ENCODE measurements around the gene POU2AF1. TPM values are rescaled to one million over a fixed set of nuclear protein-coding genes. Genes with fewer than 3 reads are reported as not detected.

Gene POU2AF1
- total RNA-seq, 2 experiments from 2014 or later, result 0.52 to 0.78 TPM

DNA sequence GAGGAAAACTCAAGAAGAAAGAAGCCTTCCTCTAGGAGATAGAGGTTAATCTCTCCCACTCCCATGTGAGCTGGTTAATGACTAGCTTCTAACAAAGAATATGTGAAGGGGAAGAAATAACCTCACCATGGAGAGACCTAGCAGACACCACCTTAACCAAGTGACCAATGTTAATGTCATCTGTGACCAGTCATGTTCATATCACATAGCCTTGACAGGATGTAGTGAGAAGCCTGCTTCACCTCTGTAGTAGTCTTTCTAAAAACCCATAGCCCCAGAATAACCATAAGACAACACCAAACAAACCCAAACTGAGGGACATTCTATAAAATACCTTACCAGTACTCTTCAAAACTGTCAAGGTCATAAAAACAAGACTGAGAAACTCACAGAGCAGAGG, 21.5 kb upstream of the POU2AF1 start:
- ChIA-PET CTCF (no interaction called here), POLR2A (no interaction called here)
- no peak overlapping the region for H3K4me3 ChIP-seq (ENCODE audit: low read length)
- ATAC-seq (ENCODE audit: poor library complexity) (no peak), DNase-seq (no peak)
- Mint-ChIP-seq H3K4me1 (ENCODE audit: low read depth) (no peaks in the 10 kb centered on the region), H3K27ac (no peak overlapping the region), H3K9me3 (no peaks in the 10 kb centered on the region), H3K27me3 (no peaks in the 10 kb centered on the region), H3K4me3 (no peak overlapping the region), H3K36me3 (ENCODE audit: low read depth) (no peaks in the 10 kb centered on the region)
- H3K27ac ChIP-seq (ENCODE audit: low read depth in 1 of 2, low read length in 2 of 2), result no peak overlapping the region
- no peaks in the 10 kb centered on the region for H3K27me3 ChIP-seq (ENCODE audit: control insufficient read depth in 1 of 2, insufficient read depth in 2 of 2, low read length in 2 of 2)
- no peaks in the 10 kb centered on the region for H3K4me1 ChIP-seq (ENCODE audit: insufficient read depth, low read length)
- intact Hi-C loops (cut with DNase I, micrococcal nuclease), result no loop called here
- TF ChIP-seq, protein P1, sequence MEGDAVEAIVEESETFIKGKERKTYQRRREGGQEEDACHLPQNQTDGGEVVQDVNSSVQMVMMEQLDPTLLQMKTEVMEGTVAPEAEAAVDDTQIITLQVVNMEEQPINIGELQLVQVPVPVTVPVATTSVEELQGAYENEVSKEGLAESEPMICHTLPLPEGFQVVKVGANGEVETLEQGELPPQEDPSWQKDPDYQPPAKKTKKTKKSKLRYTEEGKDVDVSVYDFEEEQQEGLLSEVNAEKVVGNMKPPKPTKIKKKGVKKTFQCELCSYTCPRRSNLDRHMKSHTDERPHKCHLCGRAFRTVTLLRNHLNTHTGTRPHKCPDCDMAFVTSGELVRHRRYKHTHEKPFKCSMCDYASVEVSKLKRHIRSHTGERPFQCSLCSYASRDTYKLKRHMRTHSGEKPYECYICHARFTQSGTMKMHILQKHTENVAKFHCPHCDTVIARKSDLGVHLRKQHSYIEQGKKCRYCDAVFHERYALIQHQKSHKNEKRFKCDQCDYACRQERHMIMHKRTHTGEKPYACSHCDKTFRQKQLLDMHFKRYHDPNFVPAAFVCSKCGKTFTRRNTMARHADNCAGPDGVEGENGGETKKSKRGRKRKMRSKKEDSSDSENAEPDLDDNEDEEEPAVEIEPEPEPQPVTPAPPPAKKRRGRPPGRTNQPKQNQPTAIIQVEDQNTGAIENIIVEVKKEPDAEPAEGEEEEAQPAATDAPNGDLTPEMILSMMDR (IDR thresholded peaks at IDR 0.05), result no peak
- no peaks in the 10 kb centered on the region for H3K36me3 ChIP-seq (ENCODE audit: insufficient read depth, low read length)
- H3K9me3 ChIP-seq (ENCODE audit: control insufficient read depth in 1 of 2, insufficient read depth in 1 of 2, low read length in 2 of 2), result peaks cover 0 to 3% of the 10 kb centered on the region in 2 experiments

DNA sequence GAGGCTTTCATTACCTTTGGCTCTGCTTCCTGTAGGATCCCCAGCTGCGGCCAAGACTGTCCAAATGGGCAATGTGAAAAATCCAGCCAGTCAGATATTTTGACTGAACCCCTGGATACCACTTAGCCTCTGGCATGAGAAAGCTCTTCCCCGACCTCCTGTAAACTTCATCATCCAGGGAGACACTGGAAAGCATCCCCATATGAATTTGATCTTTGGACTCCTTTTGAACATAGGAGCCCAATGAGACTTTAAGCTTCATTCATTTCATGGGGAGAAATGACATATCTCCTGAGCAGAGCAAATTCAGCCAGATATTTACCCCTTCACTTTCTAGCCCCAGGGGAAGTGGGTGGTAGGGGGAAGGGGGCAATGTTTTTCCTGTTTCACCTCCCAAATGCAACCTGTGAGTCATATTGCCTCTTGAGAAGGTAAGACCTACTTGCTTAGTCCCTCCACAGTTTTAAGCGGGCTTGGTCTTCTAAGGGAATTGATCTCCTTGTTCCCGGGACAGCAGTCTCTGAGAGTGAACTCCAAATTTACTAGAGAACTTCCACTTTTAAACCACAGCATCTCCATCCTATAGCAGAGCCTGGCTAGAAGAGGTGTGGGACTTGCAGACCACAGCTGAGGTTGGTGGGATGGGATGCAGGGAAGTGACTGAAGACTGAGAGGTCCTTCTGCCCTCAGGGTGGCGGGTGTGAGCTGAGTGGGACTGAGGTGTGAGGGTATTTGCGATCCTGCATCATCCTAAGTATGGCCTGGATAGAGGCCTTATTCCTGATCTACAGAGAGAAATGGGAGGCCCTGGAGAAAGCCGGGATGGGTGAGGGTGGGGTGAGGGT, 20.3 kb upstream of the POU2AF1 start:
- ATAC-seq (ENCODE audit: poor library complexity) (no peak), DNase-seq (no peak)
- no peaks in the 10 kb centered on the region for H3K9me3 ChIP-seq (ENCODE audit: control insufficient read depth in 1 of 2, insufficient read depth in 1 of 2, low read length in 2 of 2)
- Mint-ChIP-seq H3K4me1 (ENCODE audit: low read depth) (no peaks in the 10 kb centered on the region), H3K4me3 (no peak overlapping the region), H3K36me3 (ENCODE audit: low read depth) (no peaks in the 10 kb centered on the region), H3K27me3 (no peaks in the 10 kb centered on the region), H3K27ac (no peak overlapping the region), H3K9me3 (no peaks in the 10 kb centered on the region)
- H3K36me3 ChIP-seq (ENCODE audit: insufficient read depth, low read length), result no peaks in the 10 kb centered on the region
- intact Hi-C loops (cut with DNase I, micrococcal nuclease), result no loop called here
- H3K27me3 ChIP-seq (ENCODE audit: control insufficient read depth in 1 of 2, insufficient read depth in 2 of 2, low read length in 2 of 2), result no peaks in the 10 kb centered on the region
- ChIA-PET POLR2A (no interaction called here), CTCF (no interaction called here)
- no peak overlapping the region for H3K27ac ChIP-seq (ENCODE audit: low read depth in 1 of 2, low read length in 2 of 2)
- no peaks in the 10 kb centered on the region for H3K4me1 ChIP-seq (ENCODE audit: insufficient read depth, low read length)
- TF ChIP-seq, protein P1 (IDR thresholded peaks at IDR 0.05), result no peak
- no peak overlapping the region for H3K4me3 ChIP-seq (ENCODE audit: low read length)

DNA sequence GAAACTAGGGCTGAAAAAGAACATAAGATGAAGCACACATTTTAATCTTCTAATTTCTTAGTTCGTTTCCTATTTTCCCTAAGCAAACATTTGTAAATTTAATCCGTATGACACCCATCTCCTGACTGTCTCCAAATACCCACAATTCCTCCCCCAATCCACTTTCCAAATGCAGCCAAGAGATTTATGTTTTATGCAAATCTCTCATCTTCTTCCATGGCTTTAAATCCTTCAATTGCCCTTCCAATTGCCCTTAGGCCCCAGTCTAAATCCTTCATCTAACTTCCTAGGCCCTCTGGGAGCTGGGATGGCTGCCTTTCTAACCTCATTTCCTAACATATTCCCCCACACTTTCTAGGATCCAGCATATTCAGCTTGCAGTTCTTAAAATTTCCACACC, 18.0 kb upstream of the POU2AF1 start:
- POLR2A ChIA-PET, result no interaction called here
- intact Hi-C loops (cut with DNase I, micrococcal nuclease), result no loop called here
- no peak overlapping the region for H3K4me3 Mint-ChIP-seq

More for the DNA sequence above, 18.0 kb upstream of the POU2AF1 start:
- DNase-seq (no peak), ATAC-seq (ENCODE audit: poor library complexity) (no peak)
- Histone ChIP-seq H3K36me3 (ENCODE audit: insufficient read depth, low read length) (no peaks in the 10 kb centered on the region), H3K4me1 (ENCODE audit: insufficient read depth, low read length) (no peaks in the 10 kb centered on the region), H3K4me3 (ENCODE audit: low read length) (no peak overlapping the region), H3K9me3 (ENCODE audit: control insufficient read depth in 1 of 2, insufficient read depth in 1 of 2, low read length in 2 of 2) (no peaks in the 10 kb centered on the region), H3K27me3 (ENCODE audit: control insufficient read depth in 1 of 2, insufficient read depth in 2 of 2, low read length in 2 of 2) (no peaks in the 10 kb centered on the region), H3K27ac (ENCODE audit: low read depth in 1 of 2, low read length in 2 of 2) (no peak overlapping the region)
- H3K4me1 Mint-ChIP-seq (ENCODE audit: low read depth), result no peaks in the 10 kb centered on the region
- H3K36me3 Mint-ChIP-seq (ENCODE audit: low read depth), result no peaks in the 10 kb centered on the region
- no peak overlapping the region for H3K27ac Mint-ChIP-seq
- CTCF ChIA-PET, result no interaction called here
- no peaks in the 10 kb centered on the region for H3K27me3 Mint-ChIP-seq
- TF ChIP-seq, protein P1 (IDR thresholded peaks at IDR 0.05), result no peak
- H3K9me3 Mint-ChIP-seq, result no peaks in the 10 kb centered on the region
